Mesothelial cell of epicardium (in vitro differentiated cells): ENCODE results near the gene FCRL2. TPM values are rescaled to one million over a fixed set of nuclear protein-coding genes. Genes with fewer than 3 reads are reported as not detected.

ENCODE experiments used
- DNase-seq, 2 experiments: peaks; one replicate each; pipeline ENCODE4 v3.0.0; 2021; ENCODE audit warnings: low spot score in 2 of 2; ENCODE audit not compliant: unreplicated experiment in 2 of 2
- H3K27ac Mint-ChIP-seq: 2 replicates; pipeline ENCODE4 v1.8.0; 2021; ENCODE audit warnings: mixed read lengths
- H3K27me3 Mint-ChIP-seq: 2 replicates; pipeline ENCODE4 v1.8.0; 2021; ENCODE audit warnings: low read depth, mixed read lengths
- H3K36me3 Mint-ChIP-seq: 2 replicates; pipeline ENCODE4 v1.8.0; 2021; ENCODE audit warnings: mixed read lengths
- H3K4me1 Mint-ChIP-seq: 2 replicates; pipeline ENCODE4 v1.8.0; 2021; ENCODE audit warnings: mixed read lengths
- H3K4me3 Mint-ChIP-seq: 2 replicates; pipeline ENCODE4 v1.8.0; 2021; ENCODE audit warnings: mild to moderate bottlenecking, moderate library complexity, mixed read lengths
- H3K9me3 Mint-ChIP-seq: 2 replicates; pipeline ENCODE4 v1.8.0; 2021; ENCODE audit warnings: mixed read lengths
- total RNA-seq: library from RNA; stranded (reverse); gene quantifications from 3 replicates; pipeline ENCODE4 v1.2.1, GENCODE V29; 2021
- TF ChIP-seq, protein P1 (sequence below): fragments of 200-600 bp; sonication (generic); IDR thresholded peaks from one replicate; pipeline ENCODE4 v1.5.0; 2021; ENCODE audit warnings: antibody characterized with exemption; ENCODE audit not compliant: unreplicated experiment

Gene FCRL2
- total RNA-seq, 1 donor from 2014 or later = not detected

DNA sequence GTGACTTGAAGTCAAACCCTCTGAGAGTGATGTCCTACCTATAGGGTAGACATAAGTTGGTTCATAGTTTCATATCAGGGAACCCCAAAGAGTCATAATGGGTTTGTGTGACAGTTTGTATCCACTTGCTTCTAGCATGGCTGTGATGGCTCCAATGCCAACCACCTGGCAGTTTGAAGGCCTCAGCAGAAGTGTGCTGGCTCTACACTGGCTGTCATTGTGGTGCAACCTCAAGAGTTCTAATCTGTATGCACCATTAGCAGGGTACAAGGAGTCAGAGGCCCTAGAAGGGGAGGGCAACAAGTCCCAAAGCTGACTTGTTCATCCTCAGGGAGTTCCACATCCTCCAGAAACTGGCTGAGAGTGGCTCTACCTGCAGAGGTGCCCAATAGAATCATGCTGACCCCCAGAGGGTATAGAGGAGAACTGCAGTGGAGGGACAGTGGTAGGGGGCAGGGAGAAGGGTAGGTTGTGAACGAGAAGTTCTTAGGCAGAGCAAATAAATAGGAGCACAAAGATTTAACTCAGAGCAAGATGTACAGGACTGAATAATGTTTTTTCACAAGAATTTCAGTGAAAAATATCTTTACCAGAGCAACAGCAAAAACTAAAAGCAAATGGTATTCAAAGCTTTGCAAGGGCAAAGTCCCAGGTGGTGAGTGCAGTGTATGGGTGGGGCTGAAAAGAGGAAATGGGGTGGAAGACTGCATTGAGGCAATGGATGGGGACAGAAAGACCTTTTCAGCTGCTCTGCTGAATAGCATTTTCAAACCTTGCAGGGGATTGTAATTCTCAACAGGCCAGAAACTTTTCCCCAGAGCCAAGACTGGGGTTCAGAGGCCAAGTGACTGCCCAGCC lies 3.2 kb downstream of the FCRL2 start:
- peaks cover 31% of the 10 kb centered on the region for H3K27me3 Mint-ChIP-seq
- H3K9me3 Mint-ChIP-seq = no peaks in the 10 kb centered on the region
- no peak overlapping the region for H3K4me3 Mint-ChIP-seq
- H3K4me1 Mint-ChIP-seq = no peaks in the 10 kb centered on the region
- TF ChIP-seq, protein P1, sequence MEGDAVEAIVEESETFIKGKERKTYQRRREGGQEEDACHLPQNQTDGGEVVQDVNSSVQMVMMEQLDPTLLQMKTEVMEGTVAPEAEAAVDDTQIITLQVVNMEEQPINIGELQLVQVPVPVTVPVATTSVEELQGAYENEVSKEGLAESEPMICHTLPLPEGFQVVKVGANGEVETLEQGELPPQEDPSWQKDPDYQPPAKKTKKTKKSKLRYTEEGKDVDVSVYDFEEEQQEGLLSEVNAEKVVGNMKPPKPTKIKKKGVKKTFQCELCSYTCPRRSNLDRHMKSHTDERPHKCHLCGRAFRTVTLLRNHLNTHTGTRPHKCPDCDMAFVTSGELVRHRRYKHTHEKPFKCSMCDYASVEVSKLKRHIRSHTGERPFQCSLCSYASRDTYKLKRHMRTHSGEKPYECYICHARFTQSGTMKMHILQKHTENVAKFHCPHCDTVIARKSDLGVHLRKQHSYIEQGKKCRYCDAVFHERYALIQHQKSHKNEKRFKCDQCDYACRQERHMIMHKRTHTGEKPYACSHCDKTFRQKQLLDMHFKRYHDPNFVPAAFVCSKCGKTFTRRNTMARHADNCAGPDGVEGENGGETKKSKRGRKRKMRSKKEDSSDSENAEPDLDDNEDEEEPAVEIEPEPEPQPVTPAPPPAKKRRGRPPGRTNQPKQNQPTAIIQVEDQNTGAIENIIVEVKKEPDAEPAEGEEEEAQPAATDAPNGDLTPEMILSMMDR = no peak
- no peak for DNase-seq
- no peaks in the 10 kb centered on the region for H3K36me3 Mint-ChIP-seq
- H3K27ac Mint-ChIP-seq = no peak overlapping the region

DNA sequence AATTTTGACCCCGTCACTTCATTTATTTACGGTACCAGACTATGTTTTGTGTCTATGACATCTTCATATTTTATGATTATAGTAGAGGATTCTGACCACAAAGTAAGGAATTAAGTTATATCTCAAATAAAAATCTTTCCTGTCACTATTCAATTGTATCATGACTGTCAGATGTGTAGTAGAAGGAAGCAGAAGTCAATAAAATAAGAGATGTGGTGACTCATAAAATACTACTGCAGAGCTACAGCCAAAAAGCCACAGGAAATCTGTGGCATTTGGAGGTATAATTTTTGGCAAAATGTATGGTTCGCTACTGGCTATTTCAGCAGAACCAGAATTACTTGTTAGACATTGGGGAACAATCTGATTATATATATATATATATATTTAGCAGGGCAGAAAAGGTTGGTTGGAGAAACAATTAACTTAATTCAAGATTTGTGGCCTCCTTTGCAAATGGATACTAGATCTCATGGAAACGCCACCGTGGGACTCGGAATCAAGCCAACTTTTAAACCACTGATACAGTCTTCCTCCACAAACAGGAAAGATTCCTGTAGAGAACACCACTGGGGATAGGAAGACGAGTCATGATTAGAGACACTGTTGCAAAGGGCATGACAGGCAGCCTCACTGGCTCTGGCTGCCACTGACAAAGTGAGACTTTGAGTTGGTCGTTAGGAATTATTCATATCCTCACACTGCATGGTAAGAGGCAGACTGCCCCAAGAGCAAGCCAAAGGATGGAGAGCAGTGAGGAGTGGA lies 5.1 kb downstream of the FCRL2 start:
- H3K27me3 Mint-ChIP-seq = peaks cover 31% of the 10 kb centered on the region
- no peak overlapping the region for H3K4me3 Mint-ChIP-seq
- H3K4me1 Mint-ChIP-seq = no peaks in the 10 kb centered on the region
- no peaks in the 10 kb centered on the region for H3K36me3 Mint-ChIP-seq
- no peaks in the 10 kb centered on the region for H3K9me3 Mint-ChIP-seq
- TF ChIP-seq, protein P1 = no peak
- DNase-seq = no peak
- H3K27ac Mint-ChIP-seq = no peak overlapping the region

DNA sequence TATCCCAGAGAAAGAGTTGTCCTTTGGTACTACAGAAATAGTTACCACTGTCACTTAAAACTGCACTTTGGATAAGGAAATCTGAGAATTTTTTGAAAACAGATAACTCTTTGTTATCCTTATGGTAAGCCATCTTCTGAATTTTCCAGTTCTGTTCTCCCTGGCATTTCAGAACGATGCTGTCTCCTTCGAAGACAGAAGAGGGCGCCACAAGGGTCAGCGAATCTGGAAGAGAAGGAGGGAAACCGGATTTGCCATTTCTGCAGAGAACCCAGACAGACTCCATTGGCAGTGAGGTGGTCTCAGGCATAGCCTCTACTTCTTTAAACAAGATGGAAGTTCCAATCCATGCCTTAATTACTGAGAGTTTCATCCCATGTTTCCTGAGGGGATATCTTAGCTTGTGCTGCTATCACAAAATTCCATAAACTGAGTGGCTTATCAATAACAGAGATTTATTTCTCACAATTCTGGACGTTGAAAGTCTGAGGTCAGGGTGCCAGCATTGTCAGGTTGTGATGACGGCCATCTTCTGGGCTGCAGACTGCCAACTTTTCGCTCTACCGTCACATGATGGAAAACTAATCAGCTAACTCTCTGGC lies 6.4 kb downstream of the FCRL2 start:
- no peak for DNase-seq
- no peak overlapping the region for H3K4me3 Mint-ChIP-seq

DNA sequence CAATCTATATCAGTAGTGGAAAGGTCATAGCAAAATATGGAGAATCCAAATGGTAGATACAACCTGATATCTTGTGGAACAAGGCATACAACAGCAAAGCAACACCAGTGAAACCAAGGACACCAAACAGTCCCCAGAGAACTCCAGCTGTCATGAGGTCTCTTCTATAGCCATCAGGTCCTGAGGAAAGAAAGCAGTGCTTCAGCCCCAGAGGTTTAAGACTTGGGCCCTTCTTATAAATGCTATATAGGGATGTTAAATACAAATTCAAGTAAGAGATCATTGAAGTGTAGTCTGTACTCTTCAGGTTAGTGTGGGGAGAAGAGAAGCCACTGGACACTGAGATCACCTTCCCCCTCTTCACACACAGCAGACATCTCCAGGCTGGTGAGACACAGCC lies 10.1 kb downstream of the FCRL2 start:
- Mint-ChIP-seq H3K27ac (no peak overlapping the region), H3K27me3 (peaks cover 19% of the 10 kb centered on the region), H3K4me1 (no peaks in the 10 kb centered on the region), H3K36me3 (no peaks in the 10 kb centered on the region), H3K4me3 (no peak overlapping the region), H3K9me3 (no peaks in the 10 kb centered on the region)
- no peak for DNase-seq
- TF ChIP-seq, protein P1 = no peak

More for the DNA sequence above, 6.4 kb downstream of the FCRL2 start:
- Mint-ChIP-seq H3K27ac (no peak overlapping the region), H3K27me3 (peaks cover 25% of the 10 kb centered on the region), H3K9me3 (no peaks in the 10 kb centered on the region), H3K36me3 (no peaks in the 10 kb centered on the region), H3K4me1 (no peaks in the 10 kb centered on the region)
- TF ChIP-seq, protein P1 = no peak

DNA sequence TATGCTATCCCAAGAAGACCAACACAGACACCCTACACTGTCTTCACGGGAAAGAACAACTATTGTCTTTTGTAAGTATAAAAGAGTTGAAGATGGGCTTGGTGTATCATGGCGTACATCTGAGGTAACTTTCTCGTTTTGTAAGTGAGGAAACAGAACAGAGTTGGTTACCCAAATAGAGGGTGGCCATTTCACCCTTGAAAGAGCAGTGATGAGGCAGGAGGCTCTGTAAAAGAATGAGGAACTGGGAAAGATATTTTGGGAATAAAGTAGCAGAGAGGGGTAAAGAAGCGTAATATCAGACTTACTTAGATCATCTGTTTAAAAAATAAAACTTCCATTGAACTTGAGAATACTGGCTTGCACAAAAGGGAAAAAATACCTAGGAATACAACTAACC lies 18.9 kb downstream of the FCRL2 start:
- TF ChIP-seq, protein P1 = no peak
- DNase-seq = no peak
- Mint-ChIP-seq H3K27ac (no peak overlapping the region), H3K36me3 (no peaks in the 10 kb centered on the region), H3K27me3 (no peaks in the 10 kb centered on the region), H3K4me1 (no peaks in the 10 kb centered on the region), H3K9me3 (peaks cover 15% of the 10 kb centered on the region), H3K4me3 (no peak overlapping the region)
